SK-N-SH (cell line): ENCODE measurements around the gene RET. TPM values are rescaled to one million over a fixed set of nuclear protein-coding genes. Genes with fewer than 3 reads are reported as not detected.

Experiments
- CTCF ChIA-PET: fragments of 300-600, 350-600 bp; formaldehyde crosslinking; extraction: SDS; loops from one replicate; lab custom pipeline; 2021; lab: Yijun Ruan, JAX
- POLR2A ChIA-PET: fragments of 350-600 bp; sonication (Branson Sonifier 250); formaldehyde crosslinking; extraction: SDS; loops from one replicate; lab custom pipeline; 2020; ENCODE audit warnings: antibody characterized with exemption, inconsistent platforms; lab: Yijun Ruan, JAX
- DNase-seq: peaks from one replicate; pipeline ENCODE4 v3.0.0; 2012
- H2AFZ ChIP-seq: fragments of 200-600 bp; sonication (generic); 2 replicates; pipeline ENCODE4 v1.8.1; 2016; ENCODE audit warnings: antibody characterized with exemption, mild to moderate bottlenecking, low read depth
- H3F3A ChIP-seq: fragments of 200-600 bp; sonication (generic); replicated peaks from 2 replicates; pipeline ENCODE3; 2016; ENCODE audit warnings: antibody characterized with exemption, mild to moderate bottlenecking; ENCODE audit not compliant: insufficient read depth
- H3K27ac ChIP-seq, 2 experiments: fragments of 200-500 bp in 1 of 2; fragments of 200-600 bp in 1 of 2; sonication (Bioruptor generic) in 1 of 2; sonication (generic), shearing (Covaris generic) in 1 of 2; 2 replicates each; pipeline versions ENCODE4 v1.5.1 to v1.6.1; 2014 to 2016; ENCODE audit warnings: low read depth in 2 of 2, inconsistent platforms in 1 of 2, low read length in 1 of 2, mild to moderate bottlenecking in 1 of 2, mixed read lengths in 1 of 2
- H3K27me3 ChIP-seq: fragments of 200-600 bp; sonication (generic), shearing (Covaris generic); 2 replicates; pipeline ENCODE4 v1.6.1; 2016; ENCODE audit warnings: mixed run types; ENCODE audit not compliant: insufficient read depth
- H3K36me3 ChIP-seq, 2 experiments: fragments of 200-500 bp in 1 of 2; fragments of 200-600 bp in 1 of 2; sonication (Bioruptor generic) in 1 of 2; sonication (generic) in 1 of 2; replicated peaks in 1 of 2; 2 replicates each; pipeline versions ENCODE3 to v1.5.1; 2014 to 2016; ENCODE audit warnings: low read length in 1 of 2, mild to moderate bottlenecking in 1 of 2; ENCODE audit not compliant: insufficient read depth in 2 of 2, control insufficient read depth in 1 of 2
- H3K4me1 ChIP-seq, 2 experiments: fragments of 200-500 bp in 1 of 2; fragments of 200-600 bp in 1 of 2; sonication (Bioruptor generic) in 1 of 2; sonication (generic), shearing (Covaris generic) in 1 of 2; 2 replicates each; pipeline versions ENCODE4 v1.5.1 to v1.6.1; 2014 to 2016; ENCODE audit warnings: low read depth in 1 of 2, low read length in 1 of 2, mixed run types in 1 of 2; ENCODE audit not compliant: insufficient read depth in 2 of 2, control insufficient read depth in 1 of 2
- H3K4me2 ChIP-seq: fragments of 200-600 bp; sonication (generic), shearing (Covaris generic); 2 replicates; pipeline ENCODE4 v1.6.1; 2017; ENCODE audit warnings: mixed run types
- H3K4me3 ChIP-seq, 2 experiments: fragments of 200-500 bp in 1 of 2; fragments of 200-600 bp in 1 of 2; sonication (Bioruptor generic) in 1 of 2; sonication (generic), shearing (Covaris generic) in 1 of 2; 2 replicates each; pipeline versions ENCODE4 v1.5.1 to v1.8.1; 2014 to 2016; ENCODE audit warnings: low read depth in 2 of 2, inconsistent platforms in 1 of 2, low read length in 1 of 2, mild to moderate bottlenecking in 1 of 2, mixed read lengths in 1 of 2, moderate library complexity in 1 of 2
- H3K79me2 ChIP-seq: fragments of 200-600 bp; sonication (generic); 2 replicates; pipeline ENCODE4 v1.8.1; 2017; ENCODE audit warnings: mild to moderate bottlenecking; ENCODE audit not compliant: insufficient read depth
- H3K9ac ChIP-seq: fragments of 200-600 bp; sonication (generic); 2 replicates; pipeline ENCODE4 v1.6.1; 2017; ENCODE audit warnings: mixed run types
- H3K9me2 ChIP-seq: fragments of 200-600 bp; sonication (generic); 2 replicates; pipeline ENCODE4 v1.6.1; 2017; ENCODE audit warnings: mixed run types
- H3K9me3 ChIP-seq: fragments of 200-600 bp; sonication (generic); 2 replicates; pipeline ENCODE4 v1.6.1; 2017; ENCODE audit warnings: mixed run types, mild to moderate bottlenecking, moderate library complexity
- H4K20me1 ChIP-seq: fragments of 200-600 bp; sonication (generic); 2 replicates; pipeline ENCODE4 v1.6.1; 2017; ENCODE audit warnings: mild to moderate bottlenecking, mixed run types; ENCODE audit not compliant: insufficient read depth
- CTCF ChIP-seq: fragments of 200-600 bp; sonication (generic); IDR thresholded peaks from 2 replicates; pipeline ENCODE4 v1.6.1; 2017; ENCODE audit warnings: antibody characterized with exemption, mild to moderate bottlenecking, moderate library complexity
- EP300 ChIP-seq, 2 experiments: IDR thresholded peaks; 2 replicates each; pipeline versions ENCODE4 v1.4.0 to v1.6.1; 2012; ENCODE audit warnings: borderline replicate concordance in 1 of 2, low read depth in 1 of 2, low read length in 1 of 2
- EZH2phosphoT487 ChIP-seq: fragments of 200-600 bp; sonication (generic); IDR thresholded peaks from 2 replicates; pipeline ENCODE4 v1.6.1; 2017; ENCODE audit warnings: low read depth, mixed run types, mild to moderate bottlenecking, antibody characterized with exemption, moderate library complexity, borderline replicate concordance
- FOXM1 ChIP-seq: IDR thresholded peaks from 2 replicates; pipeline ENCODE4 v1.4.0; 2012; ENCODE audit warnings: low read depth, mild to moderate bottlenecking
- GABPA ChIP-seq: IDR thresholded peaks from 2 replicates; pipeline ENCODE4 v1.4.0; 2012; ENCODE audit warnings: low read depth, mild to moderate bottlenecking
- GATA2 ChIP-seq: sonication (generic); formaldehyde crosslinking; IDR thresholded peaks from 2 replicates; pipeline ENCODE4 v1.5.0; 2020; ENCODE audit warnings: mild to moderate bottlenecking, missing genetic modification reagents
- IRF3 ChIP-seq: fragments of 150-350 bp; IDR thresholded peaks from 2 replicates; pipeline ENCODE4 v1.6.1; 2016; ENCODE audit warnings: mild to moderate bottlenecking, low read depth, low read length
- MXI1 ChIP-seq: IDR thresholded peaks from 2 replicates; pipeline ENCODE4 v1.6.1; 2012; ENCODE audit warnings: mild to moderate bottlenecking, low read depth, low read length, improper control_type of control experiment
- NRF1 ChIP-seq: IDR thresholded peaks from 2 replicates; pipeline ENCODE4 v1.6.1; 2012; ENCODE audit warnings: low read depth, mild to moderate bottlenecking, low read length
- POLR2AphosphoS5 ChIP-seq: IDR thresholded peaks from 2 replicates; pipeline ENCODE4 v1.6.1; 2012; ENCODE audit warnings: low read depth, low read length
- RFX5 ChIP-seq: IDR thresholded peaks from 2 replicates; pipeline ENCODE4 v1.6.1; 2012; ENCODE audit warnings: mild to moderate bottlenecking, improper control_type of control experiment, low read length
- TEAD4 ChIP-seq: IDR thresholded peaks from 2 replicates; pipeline ENCODE4 v1.4.0; 2012; ENCODE audit warnings: mild to moderate bottlenecking, borderline replicate concordance; ENCODE audit not compliant: insufficient read depth
- USF1 ChIP-seq: IDR thresholded peaks from 2 replicates; pipeline ENCODE4 v1.4.0; 2012; ENCODE audit warnings: low read depth, borderline replicate concordance
- ZBTB33 ChIP-seq: IDR thresholded peaks from 2 replicates; pipeline ENCODE4 v1.4.0; 2012; ENCODE audit warnings: low read depth, borderline replicate concordance
- WGBS: methylation state at CpG from one replicate; pipeline ENCODE4 v1.1.6; 2017; ENCODE audit warnings: low lambda C conversion rate; 5-methylcytosine and 5-hydroxymethylcytosine counted together
- polyA plus RNA-seq, 3 experiments: library from polyadenylated mRNA; depleted of rRNA; stranded (reverse); fragments of >200 nt; gene quantifications; 2 replicates each; pipeline ENCODE4 v1.2.3, GENCODE V29; 2012

RET gene
- polyA plus RNA-seq, 1 of the 3 experiments (the other 2 are of a cell fraction) = 3.2 TPM

GRCh38 chr10:43127442-43127841 is 50.6 kb downstream of the RET start:
- no peak overlapping the region for H2AFZ ChIP-seq
- TF ChIP-seq CTCF (no peak), USF1 (no peak)
- ChIA-PET CTCF (no interaction called here), POLR2A (no interaction called here)
- H3F3A ChIP-seq = no peaks in the 10 kb centered on the region
- 86% methylated on average over 9 of the region's 9 CpGs for WGBS
- no peaks in the 10 kb centered on the region for H3K9me3 ChIP-seq
- peaks cover 0 to 18% of the 10 kb centered on the region in 2 experiments for H3K36me3 ChIP-seq
- no peaks in the 10 kb centered on the region for H3K27me3 ChIP-seq
- H3K4me2 ChIP-seq = no peak overlapping the region
- H4K20me1 ChIP-seq = no peaks in the 10 kb centered on the region
- peaks cover 4 to 32% of the 10 kb centered on the region in 2 experiments; a peak in 3 of 4 replicates for H3K4me1 ChIP-seq
- no peak overlapping the region for H3K9ac ChIP-seq
- no peaks in the 10 kb centered on the region for H3K79me2 ChIP-seq
- no peak overlapping the region for H3K4me3 ChIP-seq
- peak overlapping the region in 1 of 2 experiments; percentile 34; a peak in 2 of 4 replicates for H3K27ac ChIP-seq
- H3K9me2 ChIP-seq = no peaks in the 10 kb centered on the region
- no peak for DNase-seq

- no peak for DNase-seq
- Histone ChIP-seq H3K9me2 (no peaks in the 10 kb centered on the region), H3K36me3 (peaks cover 0 to 16% of the 10 kb centered on the region in 2 experiments), H3K9ac (no peak overlapping the region), H3K9me3 (no peaks in the 10 kb centered on the region), H4K20me1 (no peaks in the 10 kb centered on the region), H3K79me2 (no peaks in the 10 kb centered on the region), H3K4me3 (no peak overlapping the region), H2AFZ (no peak overlapping the region), H3K27ac (peak overlapping the region in 1 of 2 experiments; percentile 86; a peak in 3 of 4 replicates), H3K27me3 (no peaks in the 10 kb centered on the region), H3K4me2 (0 out of 2 replicates have a peak overlapping the region, but pooled peaks have one; percentile 36), H3F3A (no peaks in the 10 kb centered on the region), H3K4me1 (peaks cover 4 to 36% of the 10 kb centered on the region in 2 experiments; a peak in 3 of 4 replicates)
- ChIA-PET POLR2A (no interaction called here), CTCF (no interaction called here)
- no peak for TF ChIP-seq FOXM1
- no peak for TF ChIP-seq TEAD4
- TF ChIP-seq USF1 = no peak
- TF ChIP-seq MXI1 = no peak
- no peak for TF ChIP-seq RFX5
- TF ChIP-seq GABPA = no peak
- TF ChIP-seq NRF1 = no peak
- TF ChIP-seq CTCF = no peak
- no peak for TF ChIP-seq EP300 (IDR thresholded peaks at IDR 0.05; ENCODE audit: borderline replicate concordance in 1 of 2, low read depth in 1 of 2, low read length in 1 of 2)
- no peak for TF ChIP-seq GATA2 (CRISPR knock-in tag)
- TF ChIP-seq EZH2phosphoT487 = no peak
- TF ChIP-seq POLR2AphosphoS5 = no peak
- no peak for TF ChIP-seq IRF3
- TF ChIP-seq ZBTB33 = no peak
- WGBS = 81% methylated on average over 8 of the region's 8 CpGs
Measured at GRCh38 chr10:43128331-43128730, 51.5 kb downstream of the RET start.
